HCT116 (cell line): ENCODE data around the gene TMEM258. TPM values are rescaled to one million over a fixed set of nuclear protein-coding genes. Genes with fewer than 3 reads are reported as not detected.

Experiments
- ATAC-seq: fragments of 200-7000 bp; cut with Tn5 transposase; 2 replicates; pipeline ENCODE4 v1.9.1; 2020; ENCODE audit warnings: mild to moderate bottlenecking, moderate library complexity
- BruUV-seq: library from RNA; stranded (reverse); fragments of 400-500 nt; replicated peaks from 2 replicates; lab custom pipeline; 2021; lab: Mats Ljungman, UMichigan
- CTCF ChIA-PET: fragments of 300-600 bp; sonication (Branson Sonifier 250); formaldehyde crosslinking; loops from one replicate; lab custom pipeline; 2021; ENCODE audit warnings: antibody characterized with exemption; lab: Charles Lee
- POLR2A ChIA-PET: fragments of 300-600, 350-600 bp; sonication (Branson Sonifier 250); formaldehyde crosslinking; loops from one replicate; lab custom pipeline; 2021; ENCODE audit warnings: antibody characterized with exemption; lab: Charles Lee
- RAD21 ChIA-PET, 2 experiments: fragments of 300-600 bp; sonication (Branson Sonifier 250); formaldehyde crosslinking; loops; one replicate each; lab custom pipeline; 2023; ENCODE audit warnings: low total read pairs in 2 of 2; ENCODE audit not compliant: uncharacterized antibody in 2 of 2, unreplicated experiment in 2 of 2, low non-redundant PET in 1 of 2; lab: Charles Lee
- DNase-seq: peaks from one replicate; pipeline ENCODE4 v3.0.0-alpha.2; 2010; ENCODE audit warnings: low read depth, low spot score
- H2AFZ ChIP-seq: fragments of 200-600 bp; shearing (Covaris generic), sonication (generic); 2 replicates; pipeline ENCODE4 v1.6.1; 2017; ENCODE audit warnings: low read depth, mixed run types, mixed read lengths, antibody characterized with exemption, low read length; ENCODE audit not compliant: poor library complexity, severe bottlenecking
- H3K27ac ChIP-seq: 2 replicates; pipeline ENCODE4 v1.5.1; 2012; ENCODE audit warnings: low read depth, low read length
- H3K27me3 ChIP-seq: fragments of 200-600 bp; sonication (generic); 2 replicates; pipeline ENCODE4 v1.6.1; 2016; ENCODE audit warnings: mixed run types, low read length, mixed read lengths; ENCODE audit not compliant: insufficient read depth
- H3K36me3 ChIP-seq, 2 experiments: fragments of 200-500 bp in 1 of 2; fragments of 200-600 bp in 1 of 2; sonication (Bioruptor generic) in 1 of 2; sonication (generic) in 1 of 2; 2 replicates each; pipeline versions ENCODE4 v1.5.1 to v1.6.1; 2014 to 2016; ENCODE audit warnings: low read length in 2 of 2, inconsistent platforms in 1 of 2, mixed read lengths in 1 of 2, mixed run types in 1 of 2; ENCODE audit not compliant: insufficient read depth in 2 of 2, control insufficient read depth in 1 of 2
- H3K4me1 ChIP-seq, 2 experiments: fragments of 200-600 bp in 1 of 2; sonication (generic) in 1 of 2; 2 replicates each; pipeline versions ENCODE4 v1.5.1 to v1.6.1; 2012 to 2017; ENCODE audit warnings: low read length in 2 of 2, inconsistent platforms in 1 of 2, mild to moderate bottlenecking in 1 of 2, mixed read lengths in 1 of 2, mixed run types in 1 of 2, moderate library complexity in 1 of 2; ENCODE audit not compliant: insufficient read depth in 2 of 2, control insufficient read depth in 1 of 2
- H3K4me2 ChIP-seq: fragments of 200-600 bp; sonication (generic); 2 replicates; pipeline ENCODE4 v1.6.1; 2017; ENCODE audit warnings: mixed run types, low read length, mixed read lengths
- H3K4me3 ChIP-seq, 2 experiments: fragments of 200-600 bp in 1 of 2; sonication (generic) in 1 of 2; replicated peaks in 1 of 2; 2 replicates each; pipeline ENCODE4 v1.5.1; 2011 to 2016; ENCODE audit warnings: low read length in 2 of 2, control low read depth in 1 of 2, low read depth in 1 of 2, mild to moderate bottlenecking in 1 of 2, mixed read lengths in 1 of 2, mixed run types in 1 of 2
- H3K79me2 ChIP-seq: fragments of 200-600 bp; sonication (generic); 2 replicates; pipeline ENCODE4 v1.6.1; 2017; ENCODE audit warnings: mild to moderate bottlenecking, mixed run types, low read length, moderate library complexity, mixed read lengths; ENCODE audit not compliant: insufficient read depth
- H3K9ac ChIP-seq: fragments of 200-600 bp; sonication (generic); 2 replicates; pipeline ENCODE4 v1.6.1; 2016; ENCODE audit warnings: low read length, mixed read lengths
- H3K9me2 ChIP-seq: fragments of 200-600 bp; sonication (generic), shearing (Covaris generic); 2 replicates; pipeline ENCODE4 v1.6.1; 2017; ENCODE audit warnings: mixed run types, mild to moderate bottlenecking, moderate library complexity; ENCODE audit not compliant: insufficient read depth
- H3K9me3 ChIP-seq, 2 experiments: fragments of 200-500 bp in 1 of 2; fragments of 200-600 bp in 1 of 2; sonication (Bioruptor generic) in 1 of 2; sonication (generic) in 1 of 2; 2 replicates each; pipeline ENCODE4 v1.6.1; 2014 to 2017; ENCODE audit warnings: low read length in 2 of 2, mixed read lengths in 2 of 2, inconsistent platforms in 1 of 2, low read depth in 1 of 2, mild to moderate bottlenecking in 1 of 2, mixed run types in 1 of 2, moderate library complexity in 1 of 2; ENCODE audit not compliant: control insufficient read depth in 1 of 2, insufficient read depth in 1 of 2
- H4K20me1 ChIP-seq: fragments of 200-600 bp; sonication (generic), shearing (Covaris generic); 2 replicates; pipeline ENCODE4 v1.6.1; 2017; ENCODE audit warnings: mixed run types, mild to moderate bottlenecking, moderate library complexity; ENCODE audit not compliant: insufficient read depth
- CEBPB ChIP-seq: IDR thresholded peaks from 2 replicates; pipeline ENCODE4 v1.6.1; 2012; ENCODE audit warnings: low read depth
- EGR1 ChIP-seq: IDR thresholded peaks from 2 replicates; pipeline ENCODE4 v1.6.1; 2012; ENCODE audit warnings: low read depth
- FOSL1 ChIP-seq: IDR thresholded peaks from 2 replicates; pipeline ENCODE4 v1.6.1; 2012; ENCODE audit warnings: low read depth
- JUND ChIP-seq: IDR thresholded peaks from 2 replicates; pipeline ENCODE4 v1.6.1; 2012
- RAD21 ChIP-seq: IDR thresholded peaks from 2 replicates; pipeline ENCODE4 v1.6.1; 2012; ENCODE audit warnings: low read depth, mild to moderate bottlenecking
- REST ChIP-seq: IDR thresholded peaks from 2 replicates; pipeline ENCODE4 v1.6.1; 2012; ENCODE audit warnings: low read depth
- SIN3A ChIP-seq: IDR thresholded peaks from 2 replicates; pipeline ENCODE4 v1.6.1; 2012; ENCODE audit warnings: low read depth
- SP1 ChIP-seq: IDR thresholded peaks from 2 replicates; pipeline ENCODE4 v1.6.1; 2012; ENCODE audit warnings: low read depth
- SRF ChIP-seq: IDR thresholded peaks from 2 replicates; pipeline ENCODE4 v1.6.1; 2012; ENCODE audit warnings: low read depth
- TCF7L2 ChIP-seq: IDR thresholded peaks from 2 replicates; pipeline ENCODE4 v1.7.0; 2011; ENCODE audit warnings: borderline replicate concordance, inconsistent platforms; ENCODE audit not compliant: insufficient read depth, insufficient read length; ENCODE audit errors: extremely low read depth
- intact Hi-C: fragments of 100-400 bp; cut with micrococcal nuclease; formaldehyde crosslinking; loops from 2 replicates; pipeline ENCODE4 v1.10.0; 2022
- total RNA-seq: library from RNA; stranded (reverse); gene quantifications from one replicate; pipeline ENCODE4 v1.2.1, GENCODE V29; 2021; ENCODE audit not compliant: unreplicated experiment

Gene TMEM258
- total RNA-seq, 1 experiment from 2014 or later = 160 TPM

GRCh38 chr11:61806785-61807184, 14.4 kb upstream of the TMEM258 start (continued):
- TF ChIP-seq CEBPB = no peak
- TF ChIP-seq TCF7L2 = no peak

- Histone ChIP-seq H3K4me2 (no peak overlapping the region), H3K4me1 (peaks cover 0 to 5% of the 10 kb centered on the region in 2 experiments; a peak in 1 of 4 replicates), H3K27ac (no peak overlapping the region), H3K4me3 (no peak overlapping the region), H2AFZ (no peak overlapping the region), H4K20me1 (no peaks in the 10 kb centered on the region), H3K9ac (no peak overlapping the region), H3K9me3 (no peaks in the 10 kb centered on the region), H3K79me2 (peaks cover 5% of the 10 kb centered on the region), H3K9me2 (no peaks in the 10 kb centered on the region), H3K36me3 (peaks cover 3 to 26% of the 10 kb centered on the region in 2 experiments), H3K27me3 (no peaks in the 10 kb centered on the region)
- DNase-seq (no peak), ATAC-seq (no peak)
- TF ChIP-seq SRF (no peak), EGR1 (no peak), TCF7L2 (no peak), JUND (no peak), SP1 (no peak), SIN3A (no peak), REST (no peak), RAD21 (no peak), CEBPB (no peak), FOSL1 (no peak)
- CTCF ChIA-PET = interaction anchor here (0.7 to 1.5 kb wide), 2 partner anchors 8 to 277 kb away, joined by 3 to 6 read pairs; no protein-coding TSS in a partner anchor
- RAD21 ChIA-PET = no interaction called here
- no TSS peak for BruUV-seq
- intact Hi-C loops = no loop called here
- POLR2A ChIA-PET = interaction anchor here (2.6 kb wide), 1 partner anchor 11 kb away, joined by 15 read pairs; the partner anchor contains the start of gene FADS1
Observed at GRCh38 chr11:61805146-61805545, 12.7 kb upstream of the TMEM258 start.
